Fibroblast of lung (primary cell): ENCODE results near the gene CHST11.

ENCODE experiments used
- CTCF ChIP-seq, 2 donors: IDR thresholded peaks in 1 of 2; conservative IDR thresholded peaks in 1 of 2; 1 replicate in 1 of 2; 2 replicates in 1 of 2; pipeline ENCODE4 v1.5.1; 2011 to 2012; ENCODE audit warnings: low read length in 2 of 2, control low read depth in 1 of 2, inconsistent platforms in 1 of 2, low read depth in 1 of 2, mild to moderate bottlenecking in 1 of 2
- EZH2 ChIP-seq: IDR thresholded peaks from 2 replicates; pipeline ENCODE4 v1.5.1; 2012; ENCODE audit warnings: low read length, control low read depth, mild to moderate bottlenecking; ENCODE audit errors: missing control alignments

GRCh38 chr12:104560881-104561280 is 104.1 kb downstream of the CHST11 start:
- TF ChIP-seq CTCF (conservative IDR thresholded peaks at IDR 0.05 in 1 of 2, IDR thresholded peaks at IDR 0.05 in 1 of 2; ENCODE audit: low read depth in 1 of 2, low read length in 2 of 2) (no peak), EZH2 (no peak)
